ENCODE measurements around the gene MEX3B.

- TF ChIP-seq CTCF (IDR thresholded peaks at IDR 0.05): no peak
- TF ChIP-seq POLR2AphosphoS5 (IDR thresholded peaks at IDR 0.05): no peak
These were observed 53.3 kb downstream of the MEX3B start for GRCh38 chr15:81992523-81992922.

Data from prostate gland (tissue), 2 donors.